Measurements from ENCODE around the gene PCDHGB3. TPM values are rescaled to one million over a fixed set of nuclear protein-coding genes. Genes with fewer than 3 reads are reported as not detected.
"Not testable (repeated sequence)": the region's sequence is repeated elsewhere in the genome, so short reads cannot be mapped to it uniquely, and the experiment has no call there.

The PCDHGB3 gene
- total RNA-seq: 1 to 10 TPM; 4.3 to 9.7 (median 7.5) TPM

DNA sequence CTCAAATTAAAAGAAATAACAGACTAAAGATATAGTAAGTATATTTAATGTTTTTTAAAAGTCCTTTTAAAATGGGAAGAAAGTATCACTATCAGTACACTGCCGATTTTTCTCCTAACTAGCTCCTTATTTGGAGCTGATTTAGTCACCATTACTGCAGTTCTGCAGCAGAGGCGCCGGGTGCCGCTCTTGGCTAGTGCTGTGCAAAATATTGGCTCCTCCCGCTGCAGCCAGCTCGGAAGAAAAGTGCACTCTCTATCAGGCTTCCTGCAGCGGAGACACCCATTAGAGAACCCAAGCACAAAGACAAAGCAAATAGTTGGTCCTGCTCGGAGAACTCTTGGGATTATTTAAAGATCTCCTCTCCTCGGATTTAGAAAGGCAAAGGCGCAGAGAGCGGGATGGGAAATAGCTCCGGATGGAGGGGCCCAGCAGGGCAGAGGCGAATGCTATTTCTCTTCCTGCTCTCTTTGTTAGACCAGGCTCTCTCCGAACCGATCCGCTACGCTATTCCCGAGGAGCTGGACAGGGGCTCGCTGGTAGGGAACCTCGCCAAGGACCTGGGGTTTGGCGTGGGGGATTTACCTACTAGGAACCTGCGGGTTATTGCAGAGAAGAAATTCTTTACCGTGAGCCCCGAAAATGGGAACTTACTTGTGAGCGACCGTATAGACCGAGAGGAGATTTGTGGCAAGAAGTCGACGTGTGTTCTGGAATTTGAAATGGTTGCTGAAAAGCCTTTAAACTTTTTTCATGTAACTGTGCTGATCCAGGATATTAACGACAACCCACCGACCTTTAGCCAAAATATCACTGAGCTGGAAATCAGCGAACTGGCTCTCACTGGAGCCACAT lies at the start of gene PCDHGB3:
PCDHGB3 (plus strand) TSS at position 249 of the 855 bp plus-strand sequence; CDS start at position 402, 153 bp downstream.
- Histone ChIP-seq H3K4me1 (no peaks in the 10 kb centered on the region), H3K4me3 (peak within 1 kb of the TSS; percentile 37), H3K27me3 (peaks cover 15% of the 10 kb centered on the region), H3K36me3 (no peaks in the 10 kb centered on the region), H3K27ac (no peak within 1 kb of the TSS), H3K9me3 (peaks cover 63% of the 10 kb centered on the region)
- DNase-seq (ENCODE audit: low spot score in 2 of 2): no peak
- TF ChIP-seq, protein P1, sequence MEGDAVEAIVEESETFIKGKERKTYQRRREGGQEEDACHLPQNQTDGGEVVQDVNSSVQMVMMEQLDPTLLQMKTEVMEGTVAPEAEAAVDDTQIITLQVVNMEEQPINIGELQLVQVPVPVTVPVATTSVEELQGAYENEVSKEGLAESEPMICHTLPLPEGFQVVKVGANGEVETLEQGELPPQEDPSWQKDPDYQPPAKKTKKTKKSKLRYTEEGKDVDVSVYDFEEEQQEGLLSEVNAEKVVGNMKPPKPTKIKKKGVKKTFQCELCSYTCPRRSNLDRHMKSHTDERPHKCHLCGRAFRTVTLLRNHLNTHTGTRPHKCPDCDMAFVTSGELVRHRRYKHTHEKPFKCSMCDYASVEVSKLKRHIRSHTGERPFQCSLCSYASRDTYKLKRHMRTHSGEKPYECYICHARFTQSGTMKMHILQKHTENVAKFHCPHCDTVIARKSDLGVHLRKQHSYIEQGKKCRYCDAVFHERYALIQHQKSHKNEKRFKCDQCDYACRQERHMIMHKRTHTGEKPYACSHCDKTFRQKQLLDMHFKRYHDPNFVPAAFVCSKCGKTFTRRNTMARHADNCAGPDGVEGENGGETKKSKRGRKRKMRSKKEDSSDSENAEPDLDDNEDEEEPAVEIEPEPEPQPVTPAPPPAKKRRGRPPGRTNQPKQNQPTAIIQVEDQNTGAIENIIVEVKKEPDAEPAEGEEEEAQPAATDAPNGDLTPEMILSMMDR (IDR thresholded peaks at IDR 0.05): peak in 1 of 2 donors; percentile 27
- TF ChIP-seq EP300 (IDR thresholded peaks at IDR 0.05) (no peak), POLR2AphosphoS5 (IDR thresholded peaks at IDR 0.05) (no peak)
- WGBS: 21% methylated on average over 32 of the region's 32 CpGs

GRCh38 chr5:141322261-141322660 lies 47.8 kb upstream of the PCDHGB3 start:
- no peak overlapping the region for H3K4me3 ChIP-seq
- peaks cover 3% of the 10 kb centered on the region for H3K27me3 ChIP-seq
- no peak for TF ChIP-seq POLR2A (IDR thresholded peaks at IDR 0.05)
- peaks cover 7% of the 10 kb centered on the region for H3K4me1 ChIP-seq
- 93% methylated on average over 3 of the region's 3 CpGs for WGBS
- DNase-seq (ENCODE audit: low spot score in 2 of 2): no peak
- no peak overlapping the region for H3K27ac ChIP-seq
- peaks cover 34% of the 10 kb centered on the region for H3K9me3 ChIP-seq
- peaks cover 17% of the 10 kb centered on the region for H3K36me3 ChIP-seq

GRCh38 chr5:141326088-141326854 lies 43.8 kb upstream of the PCDHGB3 start:
- Histone ChIP-seq H3K27me3 (peaks cover 15% of the 10 kb centered on the region), H3K4me1 (no peaks in the 10 kb centered on the region), H3K36me3 (no peaks in the 10 kb centered on the region), H3K9me3 (peaks cover 26% of the 10 kb centered on the region), H3K4me3 (peak overlapping the region; percentile 35), H3K27ac (no peak overlapping the region)
- DNase-seq (ENCODE audit: low spot score in 2 of 2): no peak
- TF ChIP-seq POLR2A (IDR thresholded peaks at IDR 0.05): no peak
- TF ChIP-seq, protein P1 (IDR thresholded peaks at IDR 0.05): peak in 1 of 2 donors; percentile 18
- WGBS: 15% methylated on average over 27 of the region's 27 CpGs

- no peaks in the 10 kb centered on the region for H3K36me3 ChIP-seq
- DNase-seq (ENCODE audit: low spot score in 2 of 2): no peak
- TF ChIP-seq POLR2AphosphoS5 (IDR thresholded peaks at IDR 0.05) (no peak), POLR2A (IDR thresholded peaks at IDR 0.05) (no peak), EP300 (IDR thresholded peaks at IDR 0.05) (no peak)
- TF ChIP-seq, protein P1 (IDR thresholded peaks at IDR 0.05): no peak
- peaks cover 34% of the 10 kb centered on the region for H3K27me3 ChIP-seq
- H3K27ac ChIP-seq: no peak overlapping the region
- no peaks in the 10 kb centered on the region for H3K4me1 ChIP-seq
- H3K4me3 ChIP-seq: no peak overlapping the region
- whole genome bisulfite sequencing: 100% methylated on average over 2 of the region's 8 CpGs
- peaks cover 43% of the 10 kb centered on the region for H3K9me3 ChIP-seq
Observed at GRCh38 chr5:141328231-141328630, 41.8 kb upstream of the PCDHGB3 start.

DNA sequence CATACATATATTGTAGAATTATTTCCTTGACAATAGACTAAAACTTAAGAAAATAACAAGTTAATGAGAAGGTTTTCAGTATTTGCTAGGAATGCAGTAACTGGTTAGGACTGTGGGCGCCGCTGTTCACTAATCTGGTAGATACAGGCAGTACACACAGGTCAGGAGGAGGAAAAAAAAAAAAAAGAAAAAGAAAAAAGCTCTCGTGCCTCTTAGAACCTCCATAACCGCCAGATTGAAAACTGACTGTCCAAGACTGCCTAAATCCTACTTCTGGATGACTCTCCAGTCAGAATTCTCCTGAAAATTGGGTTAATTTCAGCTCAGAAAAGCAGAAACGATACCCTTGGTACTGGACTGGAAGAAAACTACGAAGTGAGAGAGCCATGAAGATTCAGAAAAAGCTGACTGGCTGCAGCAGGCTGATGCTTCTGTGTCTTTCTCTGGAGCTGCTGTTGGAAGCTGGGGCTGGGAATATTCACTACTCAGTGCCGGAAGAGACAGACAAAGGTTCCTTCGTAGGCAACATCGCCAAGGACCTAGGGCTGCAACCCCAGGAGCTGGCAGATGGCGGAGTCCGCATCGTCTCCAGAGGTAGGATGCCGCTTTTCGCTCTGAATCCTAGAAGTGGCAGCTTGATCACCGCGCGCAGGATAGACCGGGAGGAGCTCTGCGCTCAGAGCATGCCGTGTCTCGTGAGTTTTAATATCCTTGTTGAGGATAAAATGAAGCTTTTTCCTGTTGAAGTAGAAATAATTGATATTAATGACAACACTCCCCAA lies 39.6 kb upstream of the PCDHGB3 start, which contains the start of gene PCDHGA1:
PCDHGA1 (plus strand) TSS at position 216 of the 782 bp plus-strand sequence.
- no peaks in the 10 kb centered on the region for H3K36me3 ChIP-seq
- H3K9me3 ChIP-seq: peaks cover 43% of the 10 kb centered on the region
- peaks cover 46% of the 10 kb centered on the region for H3K27me3 ChIP-seq
- H3K4me1 ChIP-seq: no peaks in the 10 kb centered on the region
- TF ChIP-seq, protein P1 (IDR thresholded peaks at IDR 0.05): no peak
- TF ChIP-seq EP300 (IDR thresholded peaks at IDR 0.05) (no peak), POLR2A (IDR thresholded peaks at IDR 0.05) (no peak), POLR2AphosphoS5 (IDR thresholded peaks at IDR 0.05) (no peak)
- H3K4me3 ChIP-seq: no peak within 1 kb of the TSS
- 27% methylated on average over 21 of the region's 21 CpGs for WGBS
- H3K27ac ChIP-seq: no peak within 1 kb of the TSS
- no peak for DNase-seq (ENCODE audit: low spot score in 2 of 2)

GRCh38 chr5:141332571-141332970 lies 37.5 kb upstream of the PCDHGB3 start:
- Histone ChIP-seq H3K27me3 (peaks cover 46% of the 10 kb centered on the region), H3K9me3 (peaks cover 33% of the 10 kb centered on the region)
- not testable (repeated sequence) for H3K4me1 ChIP-seq; H3K4me3 ChIP-seq; DNase-seq (ENCODE audit: low spot score in 2 of 2); H3K27ac ChIP-seq; H3K36me3 ChIP-seq
- WGBS: 25% methylated on average over 9 of the region's 39 CpGs
